OCI-LY3 (cell line): ENCODE results near the gene ERBB4.

ENCODE experiments used
- H2AFZ ChIP-seq: fragments of 200-600, 300-600 bp; shearing (Covaris generic); 2 replicates; pipeline ENCODE4 v1.6.0; 2014; ENCODE audit warnings: antibody characterized with exemption, low read depth, low read length
- H3K27ac ChIP-seq: fragments of 200-600, 300-600 bp; sonication (generic); 2 replicates; pipeline ENCODE4 v1.5.1; 2014; ENCODE audit warnings: mild to moderate bottlenecking, low read length, moderate library complexity, mixed read lengths
- H3K27me3 ChIP-seq: fragments of 200-600, 300-600 bp; sonication (generic); 2 replicates; pipeline ENCODE4 v1.6.1; 2014; ENCODE audit warnings: low read depth, low read length, mixed read lengths
- H3K36me3 ChIP-seq: fragments of 200-600, 300-600 bp; sonication (generic); replicated peaks from 2 replicates; pipeline ENCODE3; 2014; ENCODE audit warnings: low read depth, low read length, mixed read lengths
- H3K4me1 ChIP-seq: fragments of 300-600, 200-600 bp; sonication (generic); 2 replicates; pipeline ENCODE4 v1.6.1; 2014; ENCODE audit warnings: low read length, mixed read lengths
- H3K4me2 ChIP-seq: fragments of 200-600, 300-600 bp; sonication (generic); 2 replicates; pipeline ENCODE4 v1.6.1; 2014; ENCODE audit warnings: low read length, mixed read lengths
- H3K4me3 ChIP-seq: fragments of 300-600, 200-600 bp; sonication (generic); 2 replicates; pipeline ENCODE4 v1.5.1; 2014; ENCODE audit warnings: antibody characterized with exemption, mild to moderate bottlenecking, low read length, moderate library complexity
- H3K79me2 ChIP-seq: fragments of 300-600, 200-600 bp; shearing (Covaris generic); 2 replicates; pipeline ENCODE4 v1.6.1; 2014; ENCODE audit warnings: mild to moderate bottlenecking, low read length, mixed read lengths
- H3K9ac ChIP-seq: fragments of 300-600, 200-600 bp; shearing (Covaris generic); 2 replicates; pipeline ENCODE4 v1.6.0; 2014; ENCODE audit warnings: mild to moderate bottlenecking, low read length, moderate library complexity
- H3K9me3 ChIP-seq: fragments of 200-600, 300-600 bp; shearing (Covaris generic); 2 replicates; pipeline ENCODE4 v1.6.1; 2014; ENCODE audit warnings: low read length, mixed read lengths; ENCODE audit not compliant: insufficient read depth
- H4K20me1 ChIP-seq: fragments of 200-600, 300-600 bp; sonication (generic); 2 replicates; pipeline ENCODE4 v1.6.1; 2016; ENCODE audit warnings: low read length, mixed read lengths; ENCODE audit not compliant: insufficient read depth
- CTCF ChIP-seq: fragments of 200-600, 300-600 bp; sonication (generic); IDR thresholded peaks from 2 replicates; pipeline ENCODE4 v1.5.1; 2014; ENCODE audit warnings: antibody characterized with exemption, low read length, low read depth
- EZH2phosphoT487 ChIP-seq: fragments of 200-600 bp; shearing (Covaris generic); IDR thresholded peaks from 2 replicates; pipeline ENCODE4 v1.6.1; 2018; ENCODE audit warnings: antibody characterized with exemption, mixed run types, low read depth

The ERBB4 gene

DNA sequence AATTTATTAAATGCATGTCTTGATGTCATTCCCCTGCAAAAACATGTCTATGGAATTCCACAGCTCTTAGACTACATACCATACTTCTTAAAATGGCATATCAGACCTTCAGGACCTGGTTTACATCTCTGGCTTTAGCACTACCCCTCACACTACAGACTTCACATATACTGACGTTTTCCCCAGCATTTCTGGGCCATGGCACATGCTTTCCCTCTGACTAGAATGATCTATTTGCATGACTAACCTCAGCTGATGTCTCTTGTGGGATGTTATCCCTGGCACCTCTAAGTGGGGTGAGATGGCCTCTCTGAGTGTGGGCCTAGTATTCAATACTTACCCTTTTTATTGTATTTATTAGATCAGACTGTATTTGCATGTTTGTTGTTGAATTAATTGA lies 381.6 kb downstream of the ERBB4 start:
- Histone ChIP-seq H3K27ac (no peak overlapping the region), H3K4me1 (peaks cover 6% of the 10 kb centered on the region), H3K4me3 (no peak overlapping the region), H4K20me1 (no peaks in the 10 kb centered on the region), H3K27me3 (no peaks in the 10 kb centered on the region), H3K9me3 (no peaks in the 10 kb centered on the region), H3K4me2 (no peak overlapping the region), H2AFZ (no peak overlapping the region), H3K79me2 (no peaks in the 10 kb centered on the region), H3K36me3 (no peaks in the 10 kb centered on the region), H3K9ac (no peak overlapping the region)
- TF ChIP-seq EZH2phosphoT487: no peak
- TF ChIP-seq CTCF: no peak

DNA sequence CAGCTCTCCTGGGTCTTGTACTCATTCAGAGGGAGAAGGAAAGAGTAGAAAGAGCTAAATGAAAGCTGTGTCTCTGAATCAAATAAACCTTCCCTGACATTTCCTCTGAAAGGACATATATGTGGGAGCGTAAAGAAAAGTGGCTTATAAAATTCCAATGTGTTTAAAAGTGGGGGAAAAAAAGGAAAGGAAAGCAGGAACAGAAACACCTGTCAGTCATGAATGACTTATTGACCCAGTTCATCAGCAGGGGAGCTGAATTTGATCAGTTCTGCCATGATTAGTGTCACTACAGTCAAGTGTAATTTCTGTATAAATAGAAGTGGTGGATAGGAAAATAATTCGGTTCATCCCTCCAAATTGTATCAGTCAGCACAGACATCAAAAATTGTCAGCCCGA lies 382.5 kb downstream of the ERBB4 start:
- Histone ChIP-seq H3K27ac (no peak overlapping the region), H2AFZ (no peak overlapping the region), H3K36me3 (no peaks in the 10 kb centered on the region), H3K4me2 (no peak overlapping the region), H3K79me2 (no peaks in the 10 kb centered on the region), H3K4me1 (peaks cover 6% of the 10 kb centered on the region), H4K20me1 (no peaks in the 10 kb centered on the region), H3K4me3 (no peak overlapping the region), H3K9ac (no peak overlapping the region), H3K9me3 (no peaks in the 10 kb centered on the region), H3K27me3 (no peaks in the 10 kb centered on the region)
- TF ChIP-seq CTCF (no peak), EZH2phosphoT487 (no peak)

- Histone ChIP-seq H3K9ac (no peak overlapping the region), H3K36me3 (no peaks in the 10 kb centered on the region), H3K4me1 (peaks cover 6% of the 10 kb centered on the region), H3K27me3 (no peaks in the 10 kb centered on the region), H3K4me2 (no peak overlapping the region), H2AFZ (no peak overlapping the region), H3K9me3 (no peaks in the 10 kb centered on the region), H3K79me2 (no peaks in the 10 kb centered on the region), H3K27ac (no peak overlapping the region), H4K20me1 (no peaks in the 10 kb centered on the region), H3K4me3 (no peak overlapping the region)
- TF ChIP-seq EZH2phosphoT487 (no peak), CTCF (no peak)
Observed at GRCh38 chr2:212154477-212154878, 384.1 kb downstream of the ERBB4 start.

DNA sequence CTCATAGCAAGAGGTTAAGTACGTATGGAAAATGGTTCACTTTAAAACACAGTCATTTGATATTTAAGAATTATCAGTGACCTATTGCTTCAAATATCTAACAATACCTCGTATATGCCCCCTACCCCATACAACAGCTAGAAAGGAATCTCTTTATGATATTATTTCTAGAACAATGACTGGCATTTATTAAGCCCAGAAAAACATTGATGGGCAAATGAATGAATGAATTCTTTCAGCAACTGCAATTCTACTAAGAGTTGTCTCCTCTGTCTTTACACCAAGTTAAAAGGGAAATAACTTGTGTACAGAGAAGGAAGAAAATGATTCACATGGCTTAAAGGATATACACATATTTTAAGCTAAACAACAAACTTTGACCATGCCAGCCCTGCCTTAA lies 384.7 kb downstream of the ERBB4 start:
- H2AFZ ChIP-seq: no peak overlapping the region
- no peaks in the 10 kb centered on the region for H3K79me2 ChIP-seq
- no peak overlapping the region for H3K4me3 ChIP-seq
- no peaks in the 10 kb centered on the region for H4K20me1 ChIP-seq
- no peak overlapping the region for H3K4me2 ChIP-seq
- H3K36me3 ChIP-seq: no peaks in the 10 kb centered on the region
- no peaks in the 10 kb centered on the region for H3K9me3 ChIP-seq
- H3K4me1 ChIP-seq: peaks cover 6% of the 10 kb centered on the region
- H3K27me3 ChIP-seq: no peaks in the 10 kb centered on the region
- no peak overlapping the region for H3K9ac ChIP-seq
- TF ChIP-seq CTCF: no peak
- TF ChIP-seq EZH2phosphoT487: no peak
- no peak overlapping the region for H3K27ac ChIP-seq
